GM12878 (cell line): Measurements from ENCODE around the gene PPL. TPM values are rescaled to one million over a fixed set of nuclear protein-coding genes. Genes with fewer than 3 reads are reported as not detected.

Experiments
- ATAC-seq: fragments of 200-7000 bp; cut with Tn5 transposase; 3 replicates; pipeline ENCODE4 v1.9.1; 2020; ENCODE audit warnings: mild to moderate bottlenecking, moderate library complexity
- BruUV-seq: library from RNA; stranded (reverse); fragments of 400-500 nt; replicated peaks from 2 replicates; lab custom pipeline; 2021; lab: Mats Ljungman, UMichigan
- CTCF ChIA-PET: fragments of 300-600 bp; sonication (Branson Sonifier 250); formaldehyde crosslinking; extraction: SDS; loops from one replicate; lab custom pipeline; 2021; ENCODE audit warnings: inconsistent platforms; lab: Yijun Ruan, JAX
- POLR2A ChIA-PET: fragments of 350-600 bp; formaldehyde crosslinking; extraction: SDS; loops from one replicate; lab custom pipeline; 2021; ENCODE audit warnings: inconsistent platforms; lab: Charles Lee
- RAD21 ChIA-PET: fragments of 300-600 bp; sonication (Branson Sonifier 250); formaldehyde crosslinking; loops from one replicate; lab custom pipeline; 2023; ENCODE audit warnings: antibody characterized with exemption; ENCODE audit not compliant: unreplicated experiment; lab: Charles Lee
- SMC1A ChIA-PET: fragments of 300-600 bp; sonication (Branson Sonifier 250); formaldehyde crosslinking; loops from one replicate; lab custom pipeline; 2023; ENCODE audit not compliant: unreplicated experiment, uncharacterized antibody; lab: Charles Lee
- DNase-seq: peaks from one replicate; pipeline ENCODE4 v3.0.0-alpha.2; 2011; ENCODE audit warnings: low read depth, low spot score
- FAIRE-seq: peaks from 3 replicates; lab custom pipeline; 2011; peaks lifted over from hg19 to GRCh38; lab: Jason Lieb, UNC
- H2AFZ ChIP-seq: 2 replicates; pipeline ENCODE4 v1.6.0; 2011; ENCODE audit warnings: low read depth, low read length, control low read depth; ENCODE audit not compliant: control insufficient read depth
- H3K27ac ChIP-seq: 2 replicates; pipeline ENCODE4 v1.5.1; 2011; ENCODE audit warnings: control low read depth; ENCODE audit not compliant: control insufficient read depth, insufficient read depth
- H3K27me3 ChIP-seq, 2 experiments: replicated peaks in 1 of 2; 2 replicates each; pipeline versions ENCODE4 v1.6.0 to v1.6.1; 2011; ENCODE audit warnings: low read length in 1 of 2; ENCODE audit not compliant: control insufficient read depth in 2 of 2, insufficient read depth in 2 of 2
- H3K36me3 ChIP-seq, 2 experiments: 2 replicates each; pipeline ENCODE4 v1.5.1; 2011; ENCODE audit warnings: low read length in 1 of 2; ENCODE audit not compliant: control insufficient read depth in 2 of 2, insufficient read depth in 2 of 2
- H3K4me1 ChIP-seq: 2 replicates; pipeline ENCODE4 v1.6.1; 2011; ENCODE audit warnings: mild to moderate bottlenecking, low read length, moderate library complexity, mixed read lengths; ENCODE audit not compliant: control insufficient read depth, insufficient read depth
- H3K4me2 ChIP-seq: 2 replicates; pipeline ENCODE4 v1.6.0; 2011; ENCODE audit warnings: control low read depth; ENCODE audit not compliant: control insufficient read depth, insufficient read depth
- H3K4me3 ChIP-seq: fragments of 200-600 bp; sonication (generic); 2 replicates; pipeline ENCODE4 v1.5.1; 2016
- H3K79me2 ChIP-seq: 2 replicates; pipeline ENCODE4 v1.6.0; 2011; ENCODE audit warnings: low read length; ENCODE audit not compliant: control insufficient read depth, insufficient read depth
- H3K9ac ChIP-seq: 2 replicates; pipeline ENCODE4 v1.8.0; 2011; ENCODE audit warnings: low read length, control low read depth, mixed read lengths; ENCODE audit not compliant: control insufficient read depth, insufficient read depth
- H3K9me3 ChIP-seq: replicated peaks from 3 replicates; pipeline ENCODE4 v1.5.1; 2011; ENCODE audit warnings: mild to moderate bottlenecking, low read length; ENCODE audit not compliant: control insufficient read depth, insufficient read depth
- H4K20me1 ChIP-seq: 2 replicates; pipeline ENCODE4 v1.6.0; 2011; ENCODE audit not compliant: control insufficient read depth, insufficient read depth
- BCL11A ChIP-seq: IDR thresholded peaks from 2 replicates; pipeline ENCODE4 v1.6.1; 2011; ENCODE audit warnings: low read depth, low read length
- BCL3 ChIP-seq: IDR thresholded peaks from 2 replicates; pipeline ENCODE4 v1.6.1; 2011; ENCODE audit warnings: borderline replicate concordance, low read depth, mild to moderate bottlenecking, moderate library complexity, low read length; ENCODE audit not compliant: insufficient read depth, poor library complexity, severe bottlenecking
- BHLHE40 ChIP-seq, 2 experiments: fragments of 450-650 bp in 1 of 2; IDR thresholded peaks; 2 replicates each; pipeline ENCODE4 v1.6.1; 2011 to 2017; ENCODE audit warnings: low read depth in 2 of 2, borderline replicate concordance in 1 of 2, improper control_type of control experiment in 1 of 2, low read length in 1 of 2, mild to moderate bottlenecking in 1 of 2
- EED ChIP-seq: sonication (generic); IDR thresholded peaks from 2 replicates; pipeline ENCODE4 v1.6.1; 2016; ENCODE audit warnings: antibody characterized with exemption, low read depth
- FOXK2 ChIP-seq: fragments of 450-650 bp; IDR thresholded peaks from 2 replicates; pipeline ENCODE4 v1.6.1; 2017; ENCODE audit warnings: mild to moderate bottlenecking, moderate library complexity
- HDAC6 ChIP-seq: fragments of 200-600 bp; sonication (generic); IDR thresholded peaks from one replicate; pipeline ENCODE4 v1.8.0; 2017; ENCODE audit warnings: antibody characterized with exemption; ENCODE audit not compliant: unreplicated experiment
- MYB ChIP-seq: fragments of 150-350 bp; IDR thresholded peaks from 2 replicates; pipeline ENCODE4 v1.6.1; 2014; ENCODE audit warnings: mild to moderate bottlenecking, low read depth, low read length, borderline replicate concordance
- NFIC ChIP-seq: IDR thresholded peaks from 2 replicates; pipeline ENCODE4 v1.6.1; 2012; ENCODE audit warnings: low read depth, mild to moderate bottlenecking, inconsistent platforms, low read length, moderate library complexity
- NFYB ChIP-seq: IDR thresholded peaks from 2 replicates; pipeline ENCODE4 v1.6.1; 2011; ENCODE audit warnings: low read depth, mild to moderate bottlenecking, low read length, improper control_type of control experiment, moderate library complexity; ENCODE audit not compliant: insufficient read depth
- NR2C1 ChIP-seq: fragments of 450-650 bp; IDR thresholded peaks from 2 replicates; pipeline ENCODE4 v1.6.1; 2017; ENCODE audit warnings: antibody characterized with exemption, mild to moderate bottlenecking, moderate library complexity
- POLR2AphosphoS2 ChIP-seq: IDR thresholded peaks from 2 replicates; pipeline ENCODE4 v1.6.1; 2011; ENCODE audit warnings: low read depth, mild to moderate bottlenecking, low read length, improper control_type of control experiment, moderate library complexity
- POLR2AphosphoS5 ChIP-seq: IDR thresholded peaks from 2 replicates; pipeline ENCODE4 v1.6.1; 2011; ENCODE audit warnings: mild to moderate bottlenecking, low read length, inconsistent platforms
- POU2F2 ChIP-seq: IDR thresholded peaks from 3 replicates; pipeline ENCODE4 v1.6.1; 2011; ENCODE audit warnings: low read depth, mild to moderate bottlenecking, low read length, borderline replicate concordance
- RCOR1 ChIP-seq: conservative IDR thresholded peaks from 2 replicates; pipeline ENCODE4 v1.6.1; 2012; ENCODE audit warnings: low read depth, low read length, improper control_type of control experiment
- SREBF1 ChIP-seq: IDR thresholded peaks from 2 replicates; pipeline ENCODE4 v1.6.1; 2012; ENCODE audit warnings: mild to moderate bottlenecking, low read length
- TBL1XR1 ChIP-seq: IDR thresholded peaks from 2 replicates; pipeline ENCODE4 v1.6.1; 2012; ENCODE audit warnings: low read depth, low read length, improper control_type of control experiment
- WRNIP1 ChIP-seq: IDR thresholded peaks from 2 replicates; pipeline ENCODE4 v1.6.1; 2011; ENCODE audit warnings: low read depth, low read length, improper control_type of control experiment, borderline replicate concordance
- ZNF622 ChIP-seq: fragments of 450-650 bp; IDR thresholded peaks from 2 replicates; pipeline ENCODE4 v1.6.1; 2017; ENCODE audit warnings: mild to moderate bottlenecking, inconsistent platforms
- ZZZ3 ChIP-seq: IDR thresholded peaks from 2 replicates; pipeline ENCODE4 v1.6.1; 2011; ENCODE audit warnings: low read depth; ENCODE audit not compliant: control insufficient read depth, insufficient read length
- WGBS: methylation state at CpG from one replicate; pipeline ENCODE4 v1.1.6; 2016; ENCODE audit warnings: low lambda C conversion rate; ENCODE audit not compliant: insufficient replicate concordance, insufficient coverage; ENCODE audit errors: missing lambda C conversion rate; 5-methylcytosine and 5-hydroxymethylcytosine counted together
- in situ Hi-C: fragments of 300-500 bp; cut with MboI; formaldehyde crosslinking; loops from 9 replicates; pipeline ENCODE4 v1.14.3; 2018; ENCODE audit warnings: mixed read lengths
- intact Hi-C: fragments of 100-400 bp; cut with micrococcal nuclease; formaldehyde crosslinking; loops from one replicate; pipeline ENCODE4 v1.14.2; 2022; ENCODE audit not compliant: unreplicated experiment
- polyA plus RNA-seq, 11 experiments: library from polyadenylated mRNA; depleted of rRNA in 4 of 11; unstranded in 6 of 11; stranded (reverse) in 5 of 11; fragments of >200 nt; fragmentation: Nextera tagmentation in 4 of 11; fragmentation: Illumina TruSeq in 1 of 11; extraction: Ambion mirVana in 4 of 11; extraction: Trizol in 1 of 11; gene quantifications; 1 replicate in 1 of 11; 2 replicates in 10 of 11; pipeline versions ENCODE4 v1.2.1 to v1.2.3, GENCODE V29; 2011 to 2016; ENCODE audit warnings: inconsistent platforms in 2 of 11, missing spikeins in 2 of 11, low read depth in 1 of 11
- total RNA-seq, 4 experiments: library from RNA; depleted of rRNA in 3 of 4; stranded (reverse); fragments of >200 nt in 3 of 4; fragmentation: Illumina TruSeq in 1 of 4; extraction: Trizol in 1 of 4; gene quantifications; 2 replicates each; pipeline versions ENCODE4 v1.2.1 to v1.2.3, GENCODE V29; 2013 to 2021
- TF ChIP-seq, protein P1 (sequence below): fragments of 450-650 bp; IDR thresholded peaks from 2 replicates; pipeline ENCODE4 v1.6.1; 2017; ENCODE audit warnings: borderline replicate concordance

PPL gene
- total and polyA plus RNA-seq, 10 of the 15 experiments (the other 5 are each of a cell fraction or from before 2014, with no cell fraction given) = 0.03 to 0.47 (median 0.05) TPM; not detected in 2

GRCh38 chr16:4890686-4891085 lies 46.3 kb downstream of the PPL start (continued):
- TF ChIP-seq BCL11A = no peak
- no peak for TF ChIP-seq ZNF622
- TF ChIP-seq HDAC6 = no peak
- TF ChIP-seq BCL3 = no peak
- TF ChIP-seq WRNIP1 = no peak
- TF ChIP-seq, protein P1, sequence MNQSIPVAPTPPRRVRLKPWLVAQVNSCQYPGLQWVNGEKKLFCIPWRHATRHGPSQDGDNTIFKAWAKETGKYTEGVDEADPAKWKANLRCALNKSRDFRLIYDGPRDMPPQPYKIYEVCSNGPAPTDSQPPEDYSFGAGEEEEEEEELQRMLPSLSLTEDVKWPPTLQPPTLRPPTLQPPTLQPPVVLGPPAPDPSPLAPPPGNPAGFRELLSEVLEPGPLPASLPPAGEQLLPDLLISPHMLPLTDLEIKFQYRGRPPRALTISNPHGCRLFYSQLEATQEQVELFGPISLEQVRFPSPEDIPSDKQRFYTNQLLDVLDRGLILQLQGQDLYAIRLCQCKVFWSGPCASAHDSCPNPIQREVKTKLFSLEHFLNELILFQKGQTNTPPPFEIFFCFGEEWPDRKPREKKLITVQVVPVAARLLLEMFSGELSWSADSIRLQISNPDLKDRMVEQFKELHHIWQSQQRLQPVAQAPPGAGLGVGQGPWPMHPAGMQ = no peak
- no peak for TF ChIP-seq ZZZ3
- TF ChIP-seq SREBF1 = no peak
- no peak for TF ChIP-seq NFIC
- TF ChIP-seq NFYB = no peak
- TF ChIP-seq, all 136 proteins: peak for 0

- Histone ChIP-seq H2AFZ (no peak overlapping the region), H3K9me3 (no peaks in the 10 kb centered on the region), H4K20me1 (no peaks in the 10 kb centered on the region), H3K79me2 (no peaks in the 10 kb centered on the region), H3K4me1 (no peaks in the 10 kb centered on the region), H3K27me3 (no peaks in the 10 kb centered on the region), H3K4me2 (no peak overlapping the region), H3K27ac (no peak overlapping the region), H3K36me3 (peaks cover 0 to 2% of the 10 kb centered on the region in 2 experiments; a peak in 2 of 4 replicates), H3K4me3 (no peak overlapping the region), H3K9ac (no peak overlapping the region)
- CTCF ChIA-PET = no interaction called here
- no TSS peak for BruUV-seq
- intact Hi-C loops = no loop called here
- FAIRE-seq = no peak
- SMC1A ChIA-PET = no interaction called here
- POLR2A ChIA-PET = no interaction called here
- WGBS = 79% methylated on average over 11 of the region's 11 CpGs
- RAD21 ChIA-PET = no interaction called here
- in situ Hi-C loops = no loop called here
- ATAC-seq = no peak
- DNase-seq = no peak
- TF ChIP-seq EED (no peak), MYB (no peak), NR2C1 (no peak), FOXK2 (no peak), TBL1XR1 (no peak), NFYB (no peak), BHLHE40 (IDR thresholded peaks at IDR 0.05; ENCODE audit: borderline replicate concordance in 1 of 2, low read depth in 2 of 2, low read length in 1 of 2) (no peak), POLR2AphosphoS2 (no peak), RCOR1 (no peak), POU2F2 (no peak), POLR2AphosphoS5 (no peak)
Measured at GRCh38 chr16:4890026-4890425, 46.9 kb downstream of the PPL start.
